Stimulated activated CD4-positive, alpha-beta T cell treated with anti-CD3 and anti-CD28 coated beads, TNF-alpha, amount 100 ng/mL, for 1 hour (primary cell): ENCODE results near the gene CBARP.
A peak's percentile ranks its signal among the peaks of the same experiment; 100 is the strongest.

Experiments used
- DNase-seq, 3 donors: peaks; one replicate each; pipeline ENCODE4 v3.0.0-alpha.2; 2020; ENCODE audit warnings: low read depth in 3 of 3, low spot score in 1 of 3

Gene CBARP

GRCh38 chr19:1266129-1266915, 28.5 kb upstream of the CBARP start:
- peak; percentile 61 to 66 (median 65) for DNase-seq

- no peak for DNase-seq
Observed at GRCh38 chr19:1265615-1266128, 27.9 kb upstream of the CBARP start.

GRCh38 chr19:1264801-1265614, 27.2 kb upstream of the CBARP start:
- DNase-seq, result no peak

GRCh38 chr19:1263188-1263587, 25.4 kb upstream of the CBARP start:
- no peak for DNase-seq

GRCh38 chr19:1262623-1263123, 24.9 kb upstream of the CBARP start:
- no peak for DNase-seq

GRCh38 chr19:1261798-1262622, 24.2 kb upstream of the CBARP start:
- DNase-seq, result no peak

GRCh38 chr19:1261538-1261797, 23.7 kb upstream of the CBARP start:
- no peak for DNase-seq

- peak; percentile 94 to 98 (median 94) for DNase-seq
Observed at GRCh38 chr19:1260749-1261537, 23.1 kb upstream of the CBARP start.

GRCh38 chr19:1259876-1260748, 22.3 kb upstream of the CBARP start:
- DNase-seq, result no peak

GRCh38 chr19:1259206-1259875, 21.5 kb upstream of the CBARP start:
- DNase-seq, result no peak

- no peak for DNase-seq
Observed at GRCh38 chr19:1258707-1259205, 21.0 kb upstream of the CBARP start.

GRCh38 chr19:1258163-1258492, 20.3 kb upstream of the CBARP start:
- DNase-seq, result no peak

- no peak for DNase-seq
Observed at GRCh38 chr19:1257475-1258162, 19.8 kb upstream of the CBARP start.

GRCh38 chr19:1256646-1257474, 19.1 kb upstream of the CBARP start:
- no peak for DNase-seq

GRCh38 chr19:1255186-1256161, 17.7 kb upstream of the CBARP start:
- DNase-seq, result no peak

GRCh38 chr19:1254530-1255185, 16.9 kb upstream of the CBARP start:
- DNase-seq, result no peak
